Mesenchymal stem cell (in vitro differentiated cells and primary cell): ENCODE measurements around the gene CNKSR3.
A peak's percentile ranks its signal among the peaks of the same experiment; 100 is the strongest.

Experiments used
- DNase-seq: peaks from one replicate; pipeline ENCODE4 v3.0.0-alpha.2; 2013
- H2AFZ ChIP-seq: one replicate; pipeline ENCODE4 v1.6.1; 2013; ENCODE audit warnings: low read depth, mild to moderate bottlenecking, control low read depth, inconsistent platforms, low read length, moderate library complexity
- H2AK5ac ChIP-seq: 2 replicates; pipeline ENCODE4 v1.6.1; 2013; ENCODE audit warnings: low read length, moderate library complexity, mild to moderate bottlenecking, inconsistent platforms; ENCODE audit not compliant: severe bottlenecking
- H2BK120ac ChIP-seq: one replicate; pipeline ENCODE4 v1.6.1; 2013; ENCODE audit warnings: low read depth, mild to moderate bottlenecking, inconsistent platforms, low read length, moderate library complexity
- H2BK12ac ChIP-seq, 2 experiments: one replicate each; pipeline ENCODE4 v1.6.1; 2013; ENCODE audit warnings: inconsistent platforms in 2 of 2, low read length in 2 of 2, mild to moderate bottlenecking in 2 of 2, moderate library complexity in 2 of 2, control low read depth in 1 of 2
- H2BK15ac ChIP-seq: one replicate; pipeline ENCODE4 v1.6.1; 2013; ENCODE audit warnings: mild to moderate bottlenecking, low read depth, inconsistent platforms; ENCODE audit not compliant: poor library complexity, severe bottlenecking
- H2BK5ac ChIP-seq: 2 replicates; pipeline ENCODE4 v1.6.1; 2013; ENCODE audit warnings: low read depth, mild to moderate bottlenecking, low read length, control low read depth, inconsistent platforms; ENCODE audit not compliant: poor library complexity, severe bottlenecking
- H3K14ac ChIP-seq, 2 experiments: one replicate each; pipeline ENCODE4 v1.6.1; 2013; ENCODE audit warnings: inconsistent platforms in 2 of 2, low read length in 2 of 2, control low read depth in 1 of 2, mild to moderate bottlenecking in 1 of 2, moderate library complexity in 1 of 2
- H3K18ac ChIP-seq, 2 experiments: one replicate each; pipeline ENCODE4 v1.6.1; 2013; ENCODE audit warnings: inconsistent platforms in 2 of 2, low read length in 2 of 2, control low read depth in 1 of 2, low read depth in 1 of 2, mild to moderate bottlenecking in 1 of 2
- H3K23ac ChIP-seq, 2 experiments: one replicate each; pipeline ENCODE4 v1.6.1; 2013; ENCODE audit warnings: inconsistent platforms in 2 of 2, low read length in 2 of 2, mild to moderate bottlenecking in 2 of 2, moderate library complexity in 2 of 2, control low read depth in 1 of 2
- H3K27ac ChIP-seq: 2 replicates; pipeline ENCODE4 v1.5.1; 2013; ENCODE audit warnings: mild to moderate bottlenecking, moderate library complexity, low read length, control low read depth, inconsistent platforms; ENCODE audit not compliant: poor library complexity, severe bottlenecking
- H3K27me3 ChIP-seq, 2 experiments: 2 replicates each; pipeline versions ENCODE4 v1.6.1 to v1.7.0; 2013; ENCODE audit warnings: low read length in 2 of 2, mild to moderate bottlenecking in 2 of 2, moderate library complexity in 2 of 2, control low read depth in 1 of 2, inconsistent platforms in 1 of 2; ENCODE audit not compliant: control insufficient read depth in 1 of 2, insufficient read depth in 1 of 2
- H3K36me3 ChIP-seq, 2 experiments: 2 replicates each; pipeline versions ENCODE4 v1.6.1 to v1.7.0; 2013; ENCODE audit warnings: low read length in 2 of 2, control low read depth in 1 of 2, inconsistent platforms in 1 of 2, low read depth in 1 of 2, mild to moderate bottlenecking in 1 of 2; ENCODE audit not compliant: insufficient read depth in 2 of 2, control insufficient read depth in 1 of 2
- H3K4ac ChIP-seq, 2 experiments: one replicate each; pipeline ENCODE4 v1.6.1; 2013; ENCODE audit warnings: inconsistent platforms in 2 of 2, low read length in 2 of 2, mild to moderate bottlenecking in 2 of 2, moderate library complexity in 2 of 2, control low read depth in 1 of 2, low read depth in 1 of 2
- H3K4me1 ChIP-seq: 2 replicates; pipeline ENCODE4 v1.6.1; 2013; ENCODE audit warnings: low read depth, low read length, control low read depth; ENCODE audit not compliant: control insufficient read depth, insufficient read depth
- H3K4me2 ChIP-seq: 2 replicates; pipeline ENCODE4 v1.6.1; 2013; ENCODE audit warnings: low read length, mild to moderate bottlenecking, inconsistent platforms; ENCODE audit not compliant: poor library complexity, severe bottlenecking
- H3K4me3 ChIP-seq, 2 experiments: 2 replicates each; pipeline versions ENCODE4 v1.5.1 to v1.7.0; 2013; ENCODE audit warnings: low read length in 2 of 2, mild to moderate bottlenecking in 2 of 2, control low read depth in 1 of 2, low read depth in 1 of 2; ENCODE audit not compliant: insufficient read depth in 1 of 2
- H3K79me1 ChIP-seq: replicated peaks from 2 replicates; pipeline ENCODE4 v1.6.1; 2013; ENCODE audit warnings: mild to moderate bottlenecking, control low read depth, low read length, inconsistent platforms; ENCODE audit not compliant: poor library complexity, severe bottlenecking
- H3K9ac ChIP-seq: 2 replicates; pipeline ENCODE4 v1.7.0; 2013; ENCODE audit warnings: mild to moderate bottlenecking, low read length, moderate library complexity
- H3K9me3 ChIP-seq: 2 replicates; pipeline ENCODE4 v1.7.0; 2013; ENCODE audit warnings: mild to moderate bottlenecking, low read length; ENCODE audit not compliant: control insufficient read depth
- H4K8ac ChIP-seq: one replicate; pipeline ENCODE4 v1.6.1; 2013; ENCODE audit warnings: inconsistent platforms, mild to moderate bottlenecking, low read length, moderate library complexity
- H4K91ac ChIP-seq: one replicate; pipeline ENCODE4 v1.6.1; 2013; ENCODE audit warnings: mild to moderate bottlenecking, low read length, inconsistent platforms
- WGBS: methylation state at CpG from one replicate; pipeline ENCODE4 v1.1.7; 2013; ENCODE audit warnings: mixed read lengths; 5-methylcytosine and 5-hydroxymethylcytosine counted together

CNKSR3 gene

GRCh38 chr6:154397491-154398195, 112.8 kb downstream of the CNKSR3 start:
- peaks cover 6% of the 10 kb centered on the region for H3K79me1 ChIP-seq
- peak overlapping the region; percentile 9 for H4K8ac ChIP-seq
- no peak overlapping the region for H3K4ac ChIP-seq
- no peak overlapping the region for H3K23ac ChIP-seq
- no peaks in the 10 kb centered on the region for H3K9me3 ChIP-seq
- H3K14ac ChIP-seq = no peak overlapping the region
- no peak overlapping the region for H4K91ac ChIP-seq
- H3K4me1 ChIP-seq = no peaks in the 10 kb centered on the region
- H2BK5ac ChIP-seq = no peak overlapping the region
- no peak overlapping the region for H3K27ac ChIP-seq
- no peak overlapping the region for H3K9ac ChIP-seq
- no peak overlapping the region for H3K18ac ChIP-seq
- H3K4me3 ChIP-seq = no peak overlapping the region
- H2AFZ ChIP-seq = no peak overlapping the region
- H3K27me3 ChIP-seq = no peaks in the 10 kb centered on the region
- no peak overlapping the region for H2BK12ac ChIP-seq
- H2BK120ac ChIP-seq = no peak overlapping the region
- H2AK5ac ChIP-seq = no peak overlapping the region
- H2BK15ac ChIP-seq = no peak overlapping the region
- WGBS = 91% methylated on average over 9 of the region's 9 CpGs
- no peak overlapping the region for H3K4me2 ChIP-seq
- no peak for DNase-seq
- H3K36me3 ChIP-seq = peaks cover 0 to 14% of the 10 kb centered on the region in 2 experiments

GRCh38 chr6:154395878-154396277, 114.6 kb downstream of the CNKSR3 start:
- Histone ChIP-seq H3K4ac (no peak overlapping the region), H4K91ac (no peak overlapping the region), H4K8ac (no peak overlapping the region), H3K36me3 (peaks cover 0 to 12% of the 10 kb centered on the region in 2 experiments), H3K27ac (no peak overlapping the region), H2BK120ac (no peak overlapping the region), H3K9me3 (no peaks in the 10 kb centered on the region), H2BK12ac (no peak overlapping the region), H3K23ac (no peak overlapping the region), H2AK5ac (no peak overlapping the region), H2BK15ac (no peak overlapping the region), H3K4me3 (no peak overlapping the region), H2BK5ac (no peak overlapping the region), H3K18ac (no peak overlapping the region), H3K4me1 (no peaks in the 10 kb centered on the region), H3K27me3 (no peaks in the 10 kb centered on the region), H2AFZ (no peak overlapping the region), H3K4me2 (no peak overlapping the region), H3K14ac (peak overlapping the region in 1 of 2 experiments; percentile 49), H3K79me1 (peaks cover 1% of the 10 kb centered on the region), H3K9ac (no peak overlapping the region)
- WGBS = 94% methylated on average over 5 of the region's 6 CpGs
- DNase-seq = no peak

- H3K4me3 ChIP-seq = no peak overlapping the region
- no peak overlapping the region for H3K9ac ChIP-seq
- no peak overlapping the region for H2BK5ac ChIP-seq
- no peak for DNase-seq
- no peak overlapping the region for H2BK120ac ChIP-seq
- no peak overlapping the region for H3K4me2 ChIP-seq
- no peak overlapping the region for H2AK5ac ChIP-seq
- no peak overlapping the region for H3K18ac ChIP-seq
- H3K23ac ChIP-seq = no peak overlapping the region
- H3K27me3 ChIP-seq = no peaks in the 10 kb centered on the region
- H2BK12ac ChIP-seq = no peak overlapping the region
- H2BK15ac ChIP-seq = no peak overlapping the region
- H4K8ac ChIP-seq = no peak overlapping the region
- H4K91ac ChIP-seq = no peak overlapping the region
- H3K27ac ChIP-seq = no peak overlapping the region
- no peak overlapping the region for H2AFZ ChIP-seq
- H3K4me1 ChIP-seq = no peaks in the 10 kb centered on the region
- peaks cover 0 to 12% of the 10 kb centered on the region in 2 experiments for H3K36me3 ChIP-seq
- H3K79me1 ChIP-seq = peaks cover 1% of the 10 kb centered on the region
- H3K4ac ChIP-seq = no peak overlapping the region
- no peak overlapping the region for H3K14ac ChIP-seq
- no peaks in the 10 kb centered on the region for H3K9me3 ChIP-seq
These were observed 115.2 kb downstream of the CNKSR3 start for GRCh38 chr6:154395316-154395715.

GRCh38 chr6:154394571-154394970, 115.9 kb downstream of the CNKSR3 start:
- Histone ChIP-seq H3K27me3 (no peaks in the 10 kb centered on the region), H3K4me2 (no peak overlapping the region), H2BK120ac (no peak overlapping the region), H4K8ac (no peak overlapping the region), H4K91ac (no peak overlapping the region), H3K23ac (no peak overlapping the region), H3K27ac (no peak overlapping the region), H3K9me3 (peaks cover 2% of the 10 kb centered on the region), H3K79me1 (peaks cover 1% of the 10 kb centered on the region), H3K4ac (no peak overlapping the region), H3K9ac (no peak overlapping the region), H2BK5ac (no peak overlapping the region), H3K14ac (no peak overlapping the region), H2AFZ (no peak overlapping the region), H2BK15ac (no peak overlapping the region), H3K36me3 (peaks cover 0 to 9% of the 10 kb centered on the region in 2 experiments), H3K18ac (no peak overlapping the region), H2AK5ac (peak overlapping the region; percentile 34), H2BK12ac (no peak overlapping the region), H3K4me3 (no peak overlapping the region), H3K4me1 (peaks cover 2% of the 10 kb centered on the region)
- no peak for DNase-seq
- WGBS = 90% methylated on average over 2 of the region's 3 CpGs
